GM19351 (cell line): ENCODE results near the gene C13orf42.
"Not testable (repeated sequence)": the region's sequence is repeated elsewhere in the genome, so short reads cannot be mapped to it uniquely, and the experiment has no call there.

ENCODE experiments used
- ATAC-seq: cut with Tn5 transposase; IDR thresholded peaks from one replicate; pipeline ENCODE4 v1.9.1; 2021; ENCODE audit warnings: mild to moderate bottlenecking, moderate library complexity; ENCODE audit not compliant: unreplicated experiment

Gene C13orf42

DNA sequence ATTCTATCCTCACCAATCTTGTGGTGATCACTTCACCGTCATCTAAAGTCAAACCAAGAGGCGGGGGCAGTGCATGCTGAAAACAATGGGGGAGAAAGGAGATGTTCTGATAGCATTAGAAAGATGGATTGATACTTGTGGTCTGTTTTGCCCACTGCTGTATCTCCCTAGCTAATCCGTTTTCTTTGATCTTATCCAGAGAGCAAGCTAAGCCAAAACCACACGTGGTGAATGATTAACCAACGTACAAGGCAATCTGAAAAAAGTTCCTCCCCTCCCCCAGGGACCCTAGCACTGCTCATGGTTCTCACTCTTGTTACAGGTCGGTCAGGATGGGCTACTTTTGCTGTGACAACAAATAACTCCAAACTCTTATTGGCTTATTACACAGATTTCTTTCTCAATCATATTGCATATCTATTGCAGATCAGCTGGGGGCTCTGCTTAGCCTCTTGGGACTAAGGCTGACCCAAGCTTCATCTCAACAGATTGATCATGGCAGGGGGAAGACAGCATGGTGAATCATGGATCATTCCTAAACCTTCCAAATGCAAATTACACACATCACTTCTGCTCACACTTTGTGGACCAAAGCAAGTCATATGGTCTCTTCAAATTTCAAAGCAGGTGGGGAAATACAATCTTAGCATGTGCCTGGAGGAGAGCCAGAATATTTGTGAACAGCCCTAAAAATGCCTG lies 11.9 kb upstream of the C13orf42 start:
- no peak for ATAC-seq

DNA sequence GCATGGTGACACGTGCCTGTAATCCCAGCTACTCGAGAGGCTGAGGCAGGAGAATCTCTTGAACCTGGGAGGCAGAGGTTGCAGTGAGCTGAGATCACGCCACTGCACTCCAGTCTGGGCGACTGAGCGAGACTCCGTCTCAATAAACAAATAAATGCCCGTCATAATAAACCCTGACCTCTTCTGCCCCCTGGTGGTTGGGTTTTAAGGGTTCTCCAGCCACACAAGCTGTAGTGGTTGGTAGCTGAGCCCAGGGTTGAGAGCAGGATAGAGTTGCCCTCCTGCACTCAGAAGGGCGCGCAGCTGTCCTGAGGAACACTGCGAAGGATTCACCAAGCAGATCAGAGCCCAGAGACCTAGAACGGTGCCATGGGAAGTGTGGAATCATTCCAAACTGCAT lies 9.8 kb upstream of the C13orf42 start:
- ATAC-seq = not testable (repeated sequence)

DNA sequence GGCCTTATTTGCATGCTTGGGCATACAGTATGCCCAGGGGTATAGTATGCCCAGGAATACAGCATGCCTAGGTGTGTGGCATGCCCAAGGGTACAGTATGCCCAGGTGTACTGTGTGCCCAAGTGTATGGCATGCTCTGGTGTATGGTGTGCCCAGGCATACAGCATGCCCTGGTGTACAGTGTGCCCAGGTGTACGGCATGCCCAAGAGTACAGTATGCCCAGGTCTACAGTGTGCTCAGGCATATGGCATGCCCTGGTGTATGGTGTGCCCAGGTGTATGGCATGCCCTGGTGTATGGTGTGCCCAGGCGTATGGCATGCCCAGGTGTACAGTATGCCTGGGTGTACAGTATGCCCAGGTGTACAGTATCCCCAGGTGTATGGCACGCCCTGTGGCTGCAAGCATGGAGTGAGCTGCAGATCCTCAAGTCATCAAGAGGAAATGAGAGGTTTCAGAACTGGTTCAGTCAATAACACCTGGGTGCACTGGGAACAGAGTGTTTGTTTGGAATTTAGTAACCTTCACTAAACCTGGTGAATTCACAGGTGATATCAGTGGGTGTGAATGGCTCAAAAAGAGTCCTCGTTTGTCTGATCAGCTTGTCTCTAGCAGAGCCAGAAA lies 7.8 kb upstream of the C13orf42 start:
- ATAC-seq = no peak

DNA sequence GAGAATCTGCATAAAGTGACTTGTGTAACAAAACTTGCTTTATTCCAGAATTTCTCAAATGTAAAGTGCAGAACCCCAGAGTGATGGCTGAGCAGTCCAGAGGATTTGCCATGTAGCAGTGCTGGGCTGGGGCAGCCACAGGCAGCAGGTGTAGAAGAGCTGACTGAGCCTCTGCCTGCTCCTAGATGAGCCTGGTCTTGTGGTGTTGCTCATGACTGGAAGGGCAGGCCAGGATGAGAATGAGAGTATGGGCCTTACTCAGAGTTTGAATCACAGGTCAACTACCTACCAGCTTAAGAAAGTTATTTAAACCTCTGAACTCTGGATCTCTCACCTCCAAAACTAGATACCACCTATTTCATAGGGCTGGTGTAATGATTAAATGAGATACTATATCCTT lies 2.9 kb upstream of the C13orf42 start:
- no peak for ATAC-seq

DNA sequence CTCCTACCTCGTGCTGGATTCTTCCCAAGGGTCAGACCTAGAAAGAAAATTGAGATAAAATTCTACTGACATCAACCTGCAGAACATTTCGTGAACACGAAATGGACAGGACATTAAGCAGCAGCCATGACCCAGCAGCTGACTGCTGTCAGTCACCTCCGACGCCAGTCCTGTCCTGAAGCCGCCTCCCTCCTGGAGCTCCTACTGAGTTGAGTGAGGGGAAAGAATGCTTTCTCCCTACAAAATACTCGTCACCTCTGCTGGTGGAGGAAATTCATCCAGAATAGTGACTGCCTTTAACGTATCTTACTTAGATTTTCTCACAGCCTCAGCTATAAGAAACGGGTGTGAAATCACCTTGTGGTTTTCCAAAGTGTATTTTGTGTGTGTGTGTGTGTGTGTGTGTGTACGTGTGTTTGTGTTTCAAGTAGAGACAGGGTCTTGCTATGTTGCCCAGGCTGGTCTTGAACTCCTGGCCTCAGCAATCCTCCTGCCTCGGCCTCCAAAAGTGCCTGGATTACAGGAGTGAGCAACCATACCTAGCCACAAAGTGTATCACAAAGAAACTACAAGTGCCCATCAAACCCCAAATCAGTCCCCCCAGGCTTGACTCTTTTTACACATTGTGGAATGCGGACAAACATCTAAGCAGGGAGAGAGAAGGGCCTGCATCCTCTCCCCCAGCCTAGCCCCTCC lies 2.3 kb upstream of the C13orf42 start:
- ATAC-seq = no peak

DNA sequence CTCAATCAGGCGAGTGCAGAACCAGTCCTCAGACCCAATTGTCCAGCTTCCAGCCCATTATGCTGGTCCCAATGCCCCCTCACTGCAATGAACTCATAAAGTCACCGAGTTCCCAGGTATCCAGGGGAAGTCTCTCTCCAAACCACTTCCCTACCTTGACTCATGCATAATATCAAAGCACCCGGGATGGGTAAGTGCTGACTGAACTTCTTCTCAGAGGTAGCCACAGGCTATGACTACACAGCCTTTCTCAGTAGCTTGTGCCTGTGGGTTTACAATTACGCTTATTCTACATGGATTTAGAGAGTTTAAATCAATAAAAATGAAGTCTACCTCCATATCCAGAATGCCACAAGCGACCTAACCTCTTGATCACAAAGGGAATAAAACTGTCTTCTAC lies 1.7 kb upstream of the C13orf42 start:
- no peak for ATAC-seq

DNA sequence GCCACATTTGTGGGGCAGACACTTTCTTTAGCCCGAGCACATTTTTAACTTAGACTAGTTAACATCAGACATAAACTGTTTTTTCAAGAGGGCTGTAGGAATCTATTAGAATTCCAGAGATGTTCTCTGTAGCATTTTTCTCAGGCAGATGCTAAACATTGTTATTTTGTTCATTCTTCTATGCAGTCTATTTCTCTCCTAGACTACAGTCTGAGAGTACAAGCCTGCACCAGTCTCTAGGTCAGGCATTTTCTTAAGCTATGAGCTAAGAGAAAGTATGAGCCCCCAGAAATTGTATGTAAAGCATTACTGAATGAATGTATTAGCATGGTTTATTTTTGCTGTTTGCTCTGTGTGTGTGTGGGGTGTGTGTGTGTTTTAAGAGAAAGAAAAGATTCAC lies 923 bp upstream of the C13orf42 start:
- no peak for ATAC-seq

DNA sequence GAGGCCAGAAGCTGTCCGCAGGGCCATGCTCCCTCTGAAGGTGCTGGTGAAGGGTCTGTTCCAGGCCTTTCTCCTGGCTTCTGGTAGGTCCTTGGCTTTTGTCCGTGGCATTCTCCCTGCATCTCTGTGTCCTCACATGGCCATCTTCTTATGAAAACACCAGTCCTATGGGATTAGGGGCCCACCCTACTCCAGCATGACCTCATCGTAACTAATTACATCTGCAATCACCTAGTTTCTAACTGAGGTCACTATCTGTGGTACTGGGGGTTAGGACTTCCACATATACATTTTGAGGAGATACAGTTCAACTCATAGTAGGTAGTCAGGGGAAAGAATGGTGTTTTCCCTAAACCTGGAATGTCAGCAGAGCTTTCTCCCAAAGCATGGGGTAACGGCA lies 3.1 kb downstream of the C13orf42 start:
- ATAC-seq = no peak

DNA sequence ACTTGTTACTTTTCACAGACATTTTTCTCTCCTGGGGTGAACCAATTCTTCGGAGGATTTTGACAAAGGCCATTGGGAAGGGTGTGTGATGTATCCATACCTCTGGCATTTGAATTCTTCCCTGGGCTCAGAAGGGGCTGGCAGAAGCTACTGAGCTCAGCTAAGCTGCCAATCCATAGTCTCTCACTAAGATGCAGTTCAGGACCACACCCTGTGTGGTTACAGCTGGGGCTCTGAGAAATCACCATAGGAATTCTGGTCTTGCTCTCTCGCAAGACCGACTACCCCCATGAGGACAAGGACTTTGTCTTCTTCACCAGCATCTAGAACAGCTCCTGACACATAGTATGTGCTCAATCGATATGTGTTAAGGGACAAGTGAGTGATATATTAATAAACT lies 6.0 kb downstream of the C13orf42 start:
- no peak for ATAC-seq

DNA sequence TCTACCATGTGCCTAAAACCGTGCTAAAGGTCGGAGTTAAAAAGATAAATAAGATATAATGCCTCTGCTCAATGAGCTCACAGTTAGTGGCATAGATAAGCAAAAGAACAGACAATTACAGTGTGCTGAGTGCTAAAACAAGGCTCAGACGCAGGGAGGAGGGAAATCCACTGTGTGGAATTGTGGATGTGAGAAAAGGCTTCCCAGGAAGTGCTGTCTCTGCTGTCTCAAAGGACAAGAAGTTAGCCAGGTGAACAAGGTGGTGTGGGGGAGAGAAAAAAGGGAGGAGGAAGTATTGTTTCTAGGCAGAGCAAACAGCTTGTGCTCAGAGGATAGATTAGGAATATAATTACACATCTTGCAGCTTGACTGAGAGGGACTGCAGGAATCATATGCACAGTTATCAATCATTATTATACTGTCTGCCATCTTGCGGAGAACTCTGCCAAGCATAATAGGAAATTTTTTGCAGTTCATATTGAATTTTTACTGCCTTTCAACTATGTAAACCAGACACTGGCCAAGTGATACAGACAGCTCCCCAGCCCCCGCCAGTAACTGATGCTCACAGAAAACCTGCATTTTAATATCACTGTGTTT lies 9.3 kb downstream of the C13orf42 start:
- no peak for ATAC-seq

DNA sequence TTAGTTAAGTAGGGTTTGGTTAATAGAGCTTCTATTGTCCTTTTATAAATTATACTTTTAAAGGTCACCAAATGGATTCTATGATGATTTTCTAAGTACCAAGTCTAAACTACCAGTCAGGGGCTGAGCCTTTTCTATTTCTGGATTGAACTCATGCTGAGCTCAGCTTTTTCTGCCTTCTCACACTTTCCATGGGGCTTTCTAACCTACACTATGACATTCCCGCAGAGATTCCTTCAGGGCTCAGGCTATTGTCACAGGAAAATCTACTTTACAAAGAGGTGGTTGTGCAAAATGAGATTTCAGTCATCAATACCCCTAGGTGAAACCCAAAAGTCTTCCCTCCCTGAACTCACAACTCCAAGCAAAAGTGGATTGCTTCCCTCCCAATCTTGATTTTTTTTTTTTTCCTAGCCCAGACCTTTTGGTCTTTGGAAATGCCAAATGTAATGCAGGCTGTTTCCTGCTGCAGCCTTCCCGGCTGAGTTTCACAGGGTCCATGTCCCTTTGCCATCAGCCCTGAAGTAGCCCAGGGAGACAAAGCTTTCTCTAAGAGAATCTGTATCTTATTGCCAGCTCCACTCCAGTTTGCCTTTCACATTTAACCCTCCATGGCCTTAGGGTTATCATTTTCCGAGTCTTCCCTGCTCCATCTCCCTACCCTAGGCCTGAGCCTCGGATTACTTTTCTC lies 13.6 kb downstream of the C13orf42 start:
- no peak for ATAC-seq

DNA sequence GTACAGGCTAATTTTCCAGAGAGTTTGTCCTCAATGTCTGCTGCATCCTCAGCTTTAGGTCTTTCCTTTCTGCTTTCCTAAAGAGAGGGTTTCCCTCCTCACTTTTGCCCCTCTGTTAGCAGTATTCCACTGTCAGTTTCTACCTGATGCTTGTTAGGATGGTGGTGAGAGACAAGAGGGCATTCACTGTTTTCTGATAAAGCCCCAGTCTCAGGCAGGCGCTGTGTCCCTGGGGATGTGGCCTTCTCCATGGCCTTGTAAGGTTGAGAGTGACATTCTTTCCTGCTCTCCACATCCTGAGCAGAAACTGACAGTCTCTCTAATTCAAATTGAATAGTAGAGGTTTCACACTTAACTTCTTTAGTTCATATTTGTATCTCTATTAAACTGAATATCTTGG lies 14.9 kb downstream of the C13orf42 start:
- no peak for ATAC-seq

DNA sequence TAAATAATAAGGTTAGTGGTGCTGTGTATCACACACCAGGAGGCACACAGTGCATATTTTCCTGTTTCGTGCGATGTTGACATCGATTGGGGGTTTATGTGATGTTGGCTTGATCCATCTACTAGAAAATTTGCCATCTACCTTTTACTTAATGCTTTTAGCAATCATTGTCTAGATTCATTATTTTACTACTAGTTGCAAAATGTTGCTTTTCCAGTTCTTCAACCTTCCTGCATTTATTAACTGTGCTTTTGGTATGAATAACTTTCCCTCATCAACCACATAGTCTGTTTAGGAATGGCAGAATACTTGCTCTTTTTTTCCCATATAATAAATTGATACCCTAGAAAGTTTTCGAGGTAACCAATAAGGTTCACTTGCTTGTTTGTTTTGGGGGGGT lies 17.5 kb downstream of the C13orf42 start:
- ATAC-seq = no peak

DNA sequence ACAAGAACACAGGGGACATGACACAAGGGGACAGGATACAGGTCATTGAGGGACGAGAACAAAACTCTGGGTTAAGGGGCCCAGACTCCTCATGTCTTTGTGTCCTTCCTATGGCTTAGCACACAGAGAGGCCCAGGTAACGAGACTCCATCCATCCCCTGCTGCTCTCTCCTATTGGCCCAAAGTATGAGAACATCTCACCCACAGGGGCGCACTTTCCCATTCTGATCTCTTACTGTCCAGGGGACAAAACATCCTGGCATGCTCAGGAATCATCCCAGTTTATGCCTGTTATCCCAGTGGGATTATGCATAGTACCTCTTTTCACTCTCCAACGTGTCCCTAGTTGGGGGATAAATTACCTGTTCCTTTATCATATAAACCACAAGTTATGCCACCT lies 19.2 kb downstream of the C13orf42 start:
- no peak for ATAC-seq

DNA sequence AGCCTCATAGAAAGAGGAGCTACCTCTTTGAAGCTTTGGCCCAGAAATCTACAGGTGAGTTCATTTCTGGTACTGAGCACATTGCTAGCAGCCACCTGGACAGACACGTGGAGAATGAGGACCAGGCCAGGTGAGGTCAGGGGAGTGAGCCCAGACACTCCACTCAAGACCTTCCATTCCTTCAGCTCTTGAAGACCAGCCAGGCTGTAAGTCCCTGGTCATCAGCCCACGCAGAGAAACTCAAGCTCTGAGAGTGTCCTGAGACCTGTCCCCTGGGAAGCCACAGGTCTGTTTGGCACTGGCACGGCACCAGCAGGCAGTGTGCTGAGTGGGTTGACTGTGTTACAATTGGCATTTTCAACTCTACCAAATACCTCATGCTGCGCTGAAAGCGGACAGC lies 27.4 kb downstream of the C13orf42 start:
- ATAC-seq = no peak

DNA sequence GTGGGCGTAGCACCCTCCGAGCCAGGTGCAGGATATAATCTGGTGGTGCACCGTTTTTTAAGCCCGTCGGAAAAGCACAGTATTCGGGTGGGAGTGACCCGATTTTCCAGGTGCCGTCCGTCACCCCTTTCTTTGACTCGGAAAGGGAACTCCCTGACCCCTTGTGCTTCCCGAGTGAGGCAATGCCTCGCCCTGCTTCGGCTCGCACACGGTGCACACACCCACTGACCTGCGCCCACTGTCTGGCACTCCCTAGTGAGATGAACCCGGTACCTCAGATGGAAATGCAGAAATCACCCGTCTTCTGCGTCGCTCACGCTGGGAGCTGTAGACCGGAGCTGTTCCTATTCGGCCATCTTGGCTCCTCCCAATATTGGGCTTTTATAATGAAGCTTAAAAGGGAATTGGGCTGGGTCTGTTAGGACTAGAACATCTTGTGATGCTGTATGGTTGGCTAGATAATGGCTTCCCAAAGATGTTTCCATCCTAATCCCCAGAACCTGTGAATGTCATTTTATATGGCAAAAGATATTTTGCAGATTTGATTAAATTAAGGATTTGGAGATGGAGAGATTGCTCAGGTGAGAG lies 30.5 kb downstream of the C13orf42 start:
- not testable (repeated sequence) for ATAC-seq

DNA sequence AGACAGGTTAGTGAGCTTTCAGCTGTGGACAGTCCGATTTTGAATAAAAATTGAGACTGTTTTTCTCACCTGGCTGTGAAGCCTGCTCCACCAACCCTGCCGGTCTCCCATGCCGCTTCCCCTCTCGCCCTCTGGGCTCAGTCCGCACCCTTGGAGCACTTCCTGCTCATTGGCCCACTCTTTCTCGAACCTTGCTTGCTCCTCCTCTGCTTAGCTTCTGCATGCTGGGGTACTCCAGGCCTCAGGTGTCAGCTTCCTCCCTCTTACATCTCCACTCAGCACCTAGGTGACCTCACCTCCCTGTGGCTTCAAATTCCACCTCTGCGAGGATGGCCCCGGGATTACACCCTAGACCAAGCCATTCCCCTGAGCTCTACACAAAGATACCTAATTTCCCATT lies 39.6 kb downstream of the C13orf42 start:
- no peak for ATAC-seq

DNA sequence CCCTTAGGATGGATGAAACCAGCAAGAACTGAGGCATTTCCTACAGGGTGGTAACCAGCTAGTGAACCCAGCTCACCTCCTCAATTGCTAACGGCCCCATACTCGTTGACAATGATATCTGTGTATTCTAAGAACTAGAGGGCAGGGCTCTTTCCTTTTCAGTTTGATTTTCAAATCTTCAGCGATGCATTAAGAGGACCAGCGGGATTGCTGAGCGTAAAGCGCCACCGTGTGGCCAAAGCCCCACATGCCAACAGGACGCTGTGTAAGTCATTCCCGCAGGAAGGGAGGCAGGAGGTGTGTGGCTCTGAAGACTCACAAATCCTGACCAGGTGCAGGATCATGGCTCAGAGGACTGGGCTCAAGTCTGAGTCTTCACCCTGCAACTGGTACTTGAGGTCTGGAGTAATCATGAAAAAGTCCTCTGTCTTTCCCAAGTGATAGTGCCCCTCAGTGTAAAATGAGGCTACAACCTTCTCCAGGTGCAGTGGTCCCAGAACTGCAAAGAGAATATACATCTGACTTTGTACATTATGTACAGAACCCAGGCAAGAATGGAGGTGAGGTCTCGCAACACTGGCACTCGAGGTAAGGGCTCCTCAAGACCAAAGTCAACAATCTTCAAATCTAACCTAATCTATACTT lies 40.9 kb downstream of the C13orf42 start:
- ATAC-seq = peak; percentile 90

DNA sequence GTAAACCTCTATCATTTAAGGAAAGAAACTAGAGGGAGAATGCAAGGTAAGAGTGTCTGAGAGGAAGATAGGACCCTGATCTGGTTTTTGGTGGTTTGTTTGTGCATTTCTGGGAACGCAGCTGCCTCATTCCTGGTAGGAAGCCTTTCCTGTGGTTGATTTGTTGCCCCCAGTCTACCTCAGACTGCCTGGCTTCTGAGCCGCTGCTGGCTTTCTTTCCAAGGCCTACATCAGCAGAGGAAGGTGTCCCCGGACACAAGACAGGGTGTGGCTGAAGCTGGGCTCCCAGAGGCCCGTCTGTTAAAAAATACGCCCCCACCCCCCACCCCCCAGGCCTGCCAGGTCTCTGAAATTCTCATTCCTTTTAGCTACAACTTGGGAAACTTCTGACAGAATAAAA lies 42.6 kb downstream of the C13orf42 start:
- no peak for ATAC-seq

DNA sequence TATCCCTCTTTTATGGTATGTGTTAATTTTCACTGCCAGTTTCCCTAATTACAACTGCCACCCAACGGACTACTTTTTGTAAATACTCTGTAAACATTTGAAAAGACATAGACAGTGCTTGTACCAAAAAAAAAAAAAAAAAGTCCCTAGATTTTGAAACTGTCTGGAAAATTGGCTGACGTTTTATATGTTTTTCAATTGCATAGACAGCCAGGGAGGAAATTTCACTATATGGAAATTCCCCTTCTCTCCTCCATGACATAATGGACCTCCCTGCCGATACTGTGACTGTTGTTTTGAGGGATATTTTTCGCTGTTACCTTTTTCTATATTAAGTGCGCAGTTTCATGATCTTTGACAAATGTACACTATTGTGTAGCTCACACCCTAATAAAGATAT lies 43.4 kb downstream of the C13orf42 start:
- no peak for ATAC-seq
